ENCODE results near the gene LORICRIN. TPM values are rescaled to one million over a fixed set of nuclear protein-coding genes. Genes with fewer than 3 reads are reported as not detected.

Gene LORICRIN
- total RNA-seq, 1 experiment from 2014 or later, result not detected

DNA sequence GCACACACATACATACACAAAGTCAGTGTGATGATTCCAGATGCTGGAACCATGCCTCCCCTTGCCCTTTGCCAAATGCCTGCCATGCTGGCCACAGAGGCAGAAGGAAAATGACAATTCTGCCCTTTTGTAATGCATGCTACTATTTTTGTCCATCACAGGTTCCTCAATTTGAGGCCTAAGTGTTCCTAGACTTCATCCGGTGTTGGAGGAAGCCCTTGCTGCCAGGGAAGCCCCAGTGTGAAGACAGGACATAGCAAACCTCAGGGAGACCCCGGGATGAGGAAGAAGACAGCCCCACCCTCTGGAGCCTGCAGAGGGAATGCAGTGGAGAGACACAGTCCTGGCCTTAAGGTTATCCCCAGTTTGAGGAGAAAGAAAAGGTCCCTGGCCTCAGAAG, 27.7 kb upstream of the LORICRIN start:
- no peak overlapping the region for H3K4me2 ChIP-seq (ENCODE audit: low read length)
- H3K9ac ChIP-seq (ENCODE audit: low read length), result no peak overlapping the region
- ChIA-PET CTCF (no interaction called here), POLR2A (ENCODE audit: unreplicated experiment) (no interaction called here)
- H3K4me3 ChIP-seq (ENCODE audit: low read length), result no peak overlapping the region
- ATAC-seq, result no peak
- H3K36me3 ChIP-seq (ENCODE audit: low read depth, low read length), result no peaks in the 10 kb centered on the region
- H4K20me1 ChIP-seq (ENCODE audit: low read length), result no peaks in the 10 kb centered on the region
- no peak for DNase-seq
- no TSS peak for BruUV-seq (replicated peaks)
- H3K4me1 ChIP-seq (ENCODE audit: insufficient read depth, low read length), result no peaks in the 10 kb centered on the region
- no peak overlapping the region for H2AFZ ChIP-seq (ENCODE audit: low read length)
- H3K9me2 ChIP-seq (replicated peaks; ENCODE audit: low read length), result no peaks in the 10 kb centered on the region
- intact Hi-C loops (cut with micrococcal nuclease), result no loop called here
- H3K27ac ChIP-seq (ENCODE audit: low read length), result no peak overlapping the region
- peaks cover 37% of the 10 kb centered on the region for H3K27me3 ChIP-seq (ENCODE audit: low read length)
- TF ChIP-seq EZH2 (IDR thresholded peaks at IDR 0.05; ENCODE audit: low read length, unreplicated experiment), result no peak
- TF ChIP-seq CTCF (conservative IDR thresholded peaks at IDR 0.05; ENCODE audit: low read depth, low read length), result no peak
- TF ChIP-seq EZH2phosphoT487 (IDR thresholded peaks at IDR 0.05; ENCODE audit: borderline replicate concordance, low read length), result no peak
- H3K79me2 ChIP-seq (ENCODE audit: low read length), result no peaks in the 10 kb centered on the region
- H3F3A ChIP-seq (ENCODE audit: low read length, unreplicated experiment), result no peaks in the 10 kb centered on the region
- no peaks in the 10 kb centered on the region for H3K9me3 ChIP-seq (ENCODE audit: low read length)

GRCh38 chr1:153232553-153232952, 26.9 kb upstream of the LORICRIN start:
- Histone ChIP-seq H2AFZ (ENCODE audit: low read length) (no peak overlapping the region), H3K36me3 (ENCODE audit: low read depth, low read length) (no peaks in the 10 kb centered on the region), H3K4me2 (ENCODE audit: low read length) (no peak overlapping the region), H4K20me1 (ENCODE audit: low read length) (no peaks in the 10 kb centered on the region), H3F3A (ENCODE audit: low read length, unreplicated experiment) (no peaks in the 10 kb centered on the region), H3K9me2 (replicated peaks; ENCODE audit: low read length) (no peaks in the 10 kb centered on the region), H3K4me3 (ENCODE audit: low read length) (no peak overlapping the region), H3K4me1 (ENCODE audit: insufficient read depth, low read length) (no peaks in the 10 kb centered on the region), H3K79me2 (ENCODE audit: low read length) (no peaks in the 10 kb centered on the region), H3K9ac (ENCODE audit: low read length) (no peak overlapping the region), H3K27me3 (ENCODE audit: low read length) (peaks cover 43% of the 10 kb centered on the region), H3K27ac (ENCODE audit: low read length) (no peak overlapping the region), H3K9me3 (ENCODE audit: low read length) (no peaks in the 10 kb centered on the region)
- intact Hi-C loops (cut with micrococcal nuclease), result no loop called here
- TF ChIP-seq CTCF (conservative IDR thresholded peaks at IDR 0.05; ENCODE audit: low read depth, low read length) (no peak), EZH2phosphoT487 (IDR thresholded peaks at IDR 0.05; ENCODE audit: borderline replicate concordance, low read length) (no peak), EZH2 (IDR thresholded peaks at IDR 0.05; ENCODE audit: low read length, unreplicated experiment) (no peak)
- POLR2A ChIA-PET (ENCODE audit: unreplicated experiment), result no interaction called here
- ATAC-seq (no peak), DNase-seq (no peak)
- CTCF ChIA-PET, result no interaction called here
- BruUV-seq (replicated peaks), result no TSS peak

DNA sequence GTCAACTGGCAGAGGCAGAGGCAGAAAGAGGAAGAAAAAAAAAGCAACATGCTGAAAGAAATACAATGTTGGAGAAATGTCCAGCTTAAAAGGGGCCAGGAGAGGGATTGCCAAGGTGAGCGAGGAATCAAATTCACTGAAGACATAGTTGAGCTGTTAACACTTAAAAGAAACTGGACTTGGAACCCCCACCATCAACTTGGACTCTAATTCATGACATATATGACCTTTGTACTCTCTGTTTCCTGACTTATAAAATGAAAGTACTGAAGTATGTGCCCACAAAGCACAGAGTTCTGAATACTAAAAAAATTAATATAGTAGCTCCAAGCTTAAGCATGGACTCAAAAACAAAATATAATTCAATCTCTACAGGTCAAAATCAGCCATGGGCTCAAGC, 26.0 kb upstream of the LORICRIN start:
- Histone ChIP-seq H2AFZ (ENCODE audit: low read length) (no peak overlapping the region), H3K36me3 (ENCODE audit: low read depth, low read length) (no peaks in the 10 kb centered on the region), H3K27me3 (ENCODE audit: low read length) (peaks cover 44% of the 10 kb centered on the region), H3K4me1 (ENCODE audit: insufficient read depth, low read length) (no peaks in the 10 kb centered on the region), H4K20me1 (ENCODE audit: low read length) (no peaks in the 10 kb centered on the region), H3K9me3 (ENCODE audit: low read length) (no peaks in the 10 kb centered on the region), H3K4me2 (ENCODE audit: low read length) (no peak overlapping the region), H3K9ac (ENCODE audit: low read length) (no peak overlapping the region), H3K9me2 (replicated peaks; ENCODE audit: low read length) (no peaks in the 10 kb centered on the region), H3F3A (ENCODE audit: low read length, unreplicated experiment) (no peaks in the 10 kb centered on the region), H3K79me2 (ENCODE audit: low read length) (no peaks in the 10 kb centered on the region), H3K27ac (ENCODE audit: low read length) (no peak overlapping the region), H3K4me3 (ENCODE audit: low read length) (no peak overlapping the region)
- intact Hi-C loops (cut with micrococcal nuclease), result no loop called here
- no peak for ATAC-seq
- CTCF ChIA-PET, result no interaction called here
- POLR2A ChIA-PET (ENCODE audit: unreplicated experiment), result no interaction called here
- DNase-seq, result no peak
- no TSS peak for BruUV-seq (replicated peaks)
- TF ChIP-seq CTCF (conservative IDR thresholded peaks at IDR 0.05; ENCODE audit: low read depth, low read length) (no peak), EZH2phosphoT487 (IDR thresholded peaks at IDR 0.05; ENCODE audit: borderline replicate concordance, low read length) (no peak), EZH2 (IDR thresholded peaks at IDR 0.05; ENCODE audit: low read length, unreplicated experiment) (no peak)
